Adrenal gland (tissue), 12 donors: ENCODE measurements around the gene ERMARD. TPM values are rescaled to one million over a fixed set of nuclear protein-coding genes. Genes with fewer than 3 reads are reported as not detected.

Experiments
- DNase-seq, 7 donors: peaks; one replicate each; pipeline ENCODE4 v3.0.0-alpha.2; 2019 to 2020
- H3K27ac ChIP-seq, 5 donors: fragments of 200-600 bp; sonication (generic) in 4 of 5; 1 replicate in 3 of 5; 2 replicates in 2 of 5; pipeline versions ENCODE4 v1.5.1 to v1.8.0; 2016 to 2020; ENCODE audit warnings: mild to moderate bottlenecking in 1 of 5
- H3K27me3 ChIP-seq: fragments of 200-600 bp; 2 replicates; pipeline ENCODE4 v1.8.0; 2021
- H3K36me3 ChIP-seq, 2 donors: fragments of 200-600 bp; replicated peaks in 1 of 2; 1 replicate in 1 of 2; 2 replicates in 1 of 2; pipeline versions ENCODE4 v1.5.1 to v1.8.0; 2018 to 2022
- H3K4me1 ChIP-seq, 2 donors: fragments of 200-600 bp; replicated peaks in 1 of 2; 1 replicate in 1 of 2; 2 replicates in 1 of 2; pipeline versions ENCODE4 v1.5.1 to v1.8.0; 2018 to 2021
- H3K4me3 ChIP-seq, 4 donors: fragments of 200-600 bp; sonication (generic) in 3 of 4; one replicate each; pipeline ENCODE4 v1.5.1; 2016 to 2018
- H3K9me3 ChIP-seq, 3 donors: fragments of 200-600 bp; sonication (generic) in 1 of 3; replicated peaks in 1 of 3; 1 replicate in 2 of 3; 2 replicates in 1 of 3; pipeline versions ENCODE4 v1.5.1 to v1.8.0; 2016 to 2021
- CTCF ChIP-seq, 6 experiments: fragments of 450-650 bp in 4 of 6; fragments of 200-600 bp in 2 of 6; sonication (generic) in 1 of 6; IDR thresholded peaks; 1 replicate in 5 of 6; 2 replicates in 1 of 6; pipeline versions ENCODE4 v1.5.1 to v1.8.0; 2016 to 2021; ENCODE audit warnings: antibody characterized with exemption in 6 of 6, mild to moderate bottlenecking in 2 of 6, moderate library complexity in 1 of 6
- POLR2A ChIP-seq, 2 donors: fragments of 450-650 bp; IDR thresholded peaks; one replicate each; pipeline ENCODE4 v1.6.1; 2017; ENCODE audit warnings: antibody characterized with exemption in 2 of 2, mild to moderate bottlenecking in 2 of 2, moderate library complexity in 1 of 2
- WGBS, 4 donors: extraction: QIAGEN DNeasy Blood & Tissue Kit in 2 of 4; methylation state at CpG; one replicate each; pipeline versions ENCODE4 v1.1.5 to v1.1.7; 2013 to 2017; 5-methylcytosine and 5-hydroxymethylcytosine counted together
- intact Hi-C, 2 donors: fragments of 100-400 bp; cut with DNase I; formaldehyde crosslinking; loops; one replicate each; pipeline versions ENCODE4 v1.14.1 to v1.15.0; 2022 to 2023
- polyA plus RNA-seq, 3 donors: library from polyadenylated mRNA; stranded (reverse); fragments of 200-250 nt in 2 of 3; fragments of 350-450 nt in 1 of 3; fragmentation: Illumina TruSeq in 1 of 3; extraction: RNeasy Lipid Tissue Mini Kit (QIAGEN cat#74804) in 1 of 3; gene quantifications; one replicate each; pipeline ENCODE4 v1.2.3, GENCODE V29; 2013 to 2014
- total RNA-seq, 9 donors: library from RNA; depleted of rRNA in 4 of 9; stranded (reverse); fragments of >200 nt in 4 of 9; fragments of 120-200 nt in 1 of 9; fragmentation: NEBNext Ultra II Directional in 1 of 9; extraction: Animal tissue kit (Norgen Biotek cat#: 25700) in 1 of 9; gene quantifications; one replicate each; pipeline versions ENCODE4 v1.1.0 to v1.2.4, GENCODE V29; 2013 to 2023
- donor health status: healthy with polysubstance abuse.
- donor health status: Bipolar disorder and iron deficiency.
- donor health status: DM: yes; HTN: yes; CAD: no.
- donor health status: DM: no; HTN: no; CAD: no.
- donor health status: DM: no; HTN: no; CAD: no.
- donor health status: DM: yes; HTN: yes; CAD: no.

ERMARD gene
- total and polyA plus RNA-seq, 12 donors: 10.1 to 296 (median 31.8) TPM

GRCh38 chr6:169801396-169802160 lies 50.2 kb downstream of the ERMARD start:
- WGBS, 4 donors: 79 to 88% (median 87%) methylated on average over 18 to 31 of the region's 31 CpGs
- Histone ChIP-seq H3K27me3 (no peaks in the 10 kb centered on the region), H3K9me3 (no peaks in the 10 kb centered on the region), H3K4me1 (no peaks in the 10 kb centered on the region), H3K27ac (no peak overlapping the region), H3K36me3 (no peaks in the 10 kb centered on the region), H3K4me3 (no peak overlapping the region)
- peak in 1 of 7 donors; percentile 31 for DNase-seq
- no peak for TF ChIP-seq CTCF (IDR thresholded peaks at IDR 0.05)
- intact Hi-C loops: no loop called here

- intact Hi-C loops: no loop called here
- Histone ChIP-seq H3K4me3 (no peak overlapping the region), H3K27me3 (no peaks in the 10 kb centered on the region), H3K4me1 (no peaks in the 10 kb centered on the region), H3K36me3 (no peaks in the 10 kb centered on the region), H3K9me3 (no peaks in the 10 kb centered on the region), H3K27ac (no peak overlapping the region)
- no peak for TF ChIP-seq CTCF (IDR thresholded peaks at IDR 0.05)
- TF ChIP-seq POLR2A (IDR thresholded peaks at IDR 0.05): no peak
- no peak for DNase-seq
- 88 to 94% (median 92%) methylated on average over 9 of the region's 9 CpGs for WGBS, 4 donors
Measured at GRCh38 chr6:169802790-169803189, 51.4 kb downstream of the ERMARD start.

GRCh38 chr6:169803271-169803811 lies 51.9 kb downstream of the ERMARD start:
- 48 to 66% (median 64%) methylated on average over 5 to 7 of the region's 7 CpGs for WGBS, 4 donors
- intact Hi-C loops: no loop called here
- DNase-seq: peak in 1 of 7 donors; percentile 18

More at GRCh38 chr6:169803271-169803811, 51.9 kb downstream of the ERMARD start:
- TF ChIP-seq CTCF (IDR thresholded peaks at IDR 0.05) (no peak), POLR2A (IDR thresholded peaks at IDR 0.05) (no peak)
- Histone ChIP-seq H3K4me1 (no peaks in the 10 kb centered on the region), H3K36me3 (no peaks in the 10 kb centered on the region), H3K9me3 (no peaks in the 10 kb centered on the region), H3K27me3 (no peaks in the 10 kb centered on the region), H3K4me3 (no peak overlapping the region), H3K27ac (no peak overlapping the region)
